ENCODE results near the gene ENSA.
"Not testable (repeated sequence)": the region's sequence is repeated elsewhere in the genome, so short reads cannot be mapped to it uniquely, and the experiment has no call there.

ENSA gene

GRCh38 chr1:150612014-150612345 is 17.4 kb downstream of the ENSA start:
- Histone ChIP-seq H3K4me2 (ENCODE audit: low read depth, low read length, poor library complexity, severe bottlenecking) (no peak overlapping the region), H3K4me1 (ENCODE audit: insufficient read depth, low read length, poor library complexity, severe bottlenecking) (peaks cover 44% of the 10 kb centered on the region), H4K20me1 (ENCODE audit: insufficient read depth, low read length, poor library complexity, severe bottlenecking) (no peaks in the 10 kb centered on the region), H3K9me2 (replicated peaks; ENCODE audit: low read depth, low read length) (no peaks in the 10 kb centered on the region), H3K4me3 (ENCODE audit: low read length, poor library complexity, severe bottlenecking) (no peak overlapping the region), H3F3A (ENCODE audit: low read depth) (peaks cover 12% of the 10 kb centered on the region; the same call in 1 of the 2 replicates), H3K79me2 (ENCODE audit: insufficient read depth, low read length) (no peaks in the 10 kb centered on the region), H2AFZ (ENCODE audit: low read length) (no peak overlapping the region), H3K27me3 (ENCODE audit: insufficient read depth, low read length, poor library complexity, severe bottlenecking) (no peaks in the 10 kb centered on the region), H3K36me3 (ENCODE audit: insufficient read depth, low read length) (no peaks in the 10 kb centered on the region), H3K9me3 (ENCODE audit: insufficient read depth, low read depth, low read length) (no peaks in the 10 kb centered on the region), H3K9ac (ENCODE audit: low read depth, low read length, poor library complexity, severe bottlenecking) (no peak overlapping the region)
- TF ChIP-seq EZH2phosphoT487 (IDR thresholded peaks at IDR 0.05; ENCODE audit: borderline replicate concordance) = no peak

- Histone ChIP-seq H2AFZ (ENCODE audit: low read length) (no peak overlapping the region), H3K27me3 (ENCODE audit: insufficient read depth, low read length, poor library complexity, severe bottlenecking) (no peaks in the 10 kb centered on the region), H3K9me3 (ENCODE audit: insufficient read depth, low read depth, low read length) (no peaks in the 10 kb centered on the region), H3K36me3 (ENCODE audit: insufficient read depth, low read length) (no peaks in the 10 kb centered on the region), H3F3A (ENCODE audit: low read depth) (peaks cover 12% of the 10 kb centered on the region; the same call in 1 of the 2 replicates), H3K4me2 (ENCODE audit: low read depth, low read length, poor library complexity, severe bottlenecking) (no peak overlapping the region), H3K4me3 (ENCODE audit: low read length, poor library complexity, severe bottlenecking) (no peak overlapping the region), H3K9me2 (replicated peaks; ENCODE audit: low read depth, low read length) (no peaks in the 10 kb centered on the region), H3K9ac (ENCODE audit: low read depth, low read length, poor library complexity, severe bottlenecking) (no peak overlapping the region), H4K20me1 (ENCODE audit: insufficient read depth, low read length, poor library complexity, severe bottlenecking) (no peaks in the 10 kb centered on the region), H3K4me1 (ENCODE audit: insufficient read depth, low read length, poor library complexity, severe bottlenecking) (peaks cover 38% of the 10 kb centered on the region), H3K79me2 (ENCODE audit: insufficient read depth, low read length) (no peaks in the 10 kb centered on the region)
- TF ChIP-seq EZH2phosphoT487 (IDR thresholded peaks at IDR 0.05; ENCODE audit: borderline replicate concordance) = no peak
- TF ChIP-seq, protein P1, sequence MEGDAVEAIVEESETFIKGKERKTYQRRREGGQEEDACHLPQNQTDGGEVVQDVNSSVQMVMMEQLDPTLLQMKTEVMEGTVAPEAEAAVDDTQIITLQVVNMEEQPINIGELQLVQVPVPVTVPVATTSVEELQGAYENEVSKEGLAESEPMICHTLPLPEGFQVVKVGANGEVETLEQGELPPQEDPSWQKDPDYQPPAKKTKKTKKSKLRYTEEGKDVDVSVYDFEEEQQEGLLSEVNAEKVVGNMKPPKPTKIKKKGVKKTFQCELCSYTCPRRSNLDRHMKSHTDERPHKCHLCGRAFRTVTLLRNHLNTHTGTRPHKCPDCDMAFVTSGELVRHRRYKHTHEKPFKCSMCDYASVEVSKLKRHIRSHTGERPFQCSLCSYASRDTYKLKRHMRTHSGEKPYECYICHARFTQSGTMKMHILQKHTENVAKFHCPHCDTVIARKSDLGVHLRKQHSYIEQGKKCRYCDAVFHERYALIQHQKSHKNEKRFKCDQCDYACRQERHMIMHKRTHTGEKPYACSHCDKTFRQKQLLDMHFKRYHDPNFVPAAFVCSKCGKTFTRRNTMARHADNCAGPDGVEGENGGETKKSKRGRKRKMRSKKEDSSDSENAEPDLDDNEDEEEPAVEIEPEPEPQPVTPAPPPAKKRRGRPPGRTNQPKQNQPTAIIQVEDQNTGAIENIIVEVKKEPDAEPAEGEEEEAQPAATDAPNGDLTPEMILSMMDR (conservative IDR thresholded peaks at IDR 0.05; ENCODE audit: low read length) = no peak
Measured at GRCh38 chr1:150610576-150610975, 18.8 kb downstream of the ENSA start.

- Histone ChIP-seq H3K27me3 (ENCODE audit: insufficient read depth, low read length, poor library complexity, severe bottlenecking) (no peaks in the 10 kb centered on the region), H3K4me2 (ENCODE audit: low read depth, low read length, poor library complexity, severe bottlenecking) (no peak overlapping the region), H3K4me3 (ENCODE audit: low read length, poor library complexity, severe bottlenecking) (no peak overlapping the region), H2AFZ (ENCODE audit: low read length) (no peak overlapping the region), H3K9me2 (replicated peaks; ENCODE audit: low read depth, low read length) (no peaks in the 10 kb centered on the region), H3K4me1 (ENCODE audit: insufficient read depth, low read length, poor library complexity, severe bottlenecking) (peaks cover 31% of the 10 kb centered on the region), H3F3A (ENCODE audit: low read depth) (peaks cover 12% of the 10 kb centered on the region; the same call in 1 of the 2 replicates), H3K9me3 (ENCODE audit: insufficient read depth, low read depth, low read length) (no peaks in the 10 kb centered on the region), H3K36me3 (ENCODE audit: insufficient read depth, low read length) (no peaks in the 10 kb centered on the region), H4K20me1 (ENCODE audit: insufficient read depth, low read length, poor library complexity, severe bottlenecking) (no peaks in the 10 kb centered on the region), H3K79me2 (ENCODE audit: insufficient read depth, low read length) (no peaks in the 10 kb centered on the region), H3K9ac (ENCODE audit: low read depth, low read length, poor library complexity, severe bottlenecking) (no peak overlapping the region)
- no peak for TF ChIP-seq EZH2phosphoT487 (IDR thresholded peaks at IDR 0.05; ENCODE audit: borderline replicate concordance)
- TF ChIP-seq, protein P1 (conservative IDR thresholded peaks at IDR 0.05; ENCODE audit: low read length) = no peak
Measured at GRCh38 chr1:150609732-150610131, 19.7 kb downstream of the ENSA start.

GRCh38 chr1:150606463-150607142 is 22.8 kb downstream of the ENSA start:
- no peaks in the 10 kb centered on the region for H3K79me2 ChIP-seq (ENCODE audit: insufficient read depth, low read length)
- H2AFZ ChIP-seq (ENCODE audit: low read length) = no peak overlapping the region
- H3K9ac ChIP-seq (ENCODE audit: low read depth, low read length, poor library complexity, severe bottlenecking) = no peak overlapping the region
- peaks cover 6% of the 10 kb centered on the region for H3K4me1 ChIP-seq (ENCODE audit: insufficient read depth, low read length, poor library complexity, severe bottlenecking)
- H3K9me3 ChIP-seq (ENCODE audit: insufficient read depth, low read depth, low read length) = no peaks in the 10 kb centered on the region
- no peaks in the 10 kb centered on the region for H3K27me3 ChIP-seq (ENCODE audit: insufficient read depth, low read length, poor library complexity, severe bottlenecking)
- no peaks in the 10 kb centered on the region for H3F3A ChIP-seq (ENCODE audit: low read depth)
- H3K9me2 ChIP-seq (replicated peaks; ENCODE audit: low read depth, low read length) = no peaks in the 10 kb centered on the region
- no peaks in the 10 kb centered on the region for H3K36me3 ChIP-seq (ENCODE audit: insufficient read depth, low read length)
- H4K20me1 ChIP-seq (ENCODE audit: insufficient read depth, low read length, poor library complexity, severe bottlenecking) = no peaks in the 10 kb centered on the region
- TF ChIP-seq EZH2phosphoT487 (IDR thresholded peaks at IDR 0.05; ENCODE audit: borderline replicate concordance) = no peak
- TF ChIP-seq, protein P1 (conservative IDR thresholded peaks at IDR 0.05; ENCODE audit: low read length) = no peak
- no peak overlapping the region for H3K4me2 ChIP-seq (ENCODE audit: low read depth, low read length, poor library complexity, severe bottlenecking)
- H3K4me3 ChIP-seq (ENCODE audit: low read length, poor library complexity, severe bottlenecking) = no peak overlapping the region

DNA sequence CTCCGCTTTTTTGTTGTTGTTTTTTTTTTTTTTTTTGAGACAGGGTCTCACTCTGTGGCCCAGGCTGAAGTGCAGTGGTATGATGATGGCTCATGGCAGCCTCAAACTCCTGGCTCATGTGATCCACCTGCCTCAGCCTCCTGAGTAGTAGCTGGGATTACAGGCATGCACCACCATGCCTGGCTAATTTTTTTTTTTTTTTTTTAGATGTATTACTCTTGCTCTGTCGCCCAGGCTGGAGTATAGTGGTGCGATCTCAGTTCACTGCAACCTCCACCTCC is 24.0 kb downstream of the ENSA start:
- not testable (repeated sequence) for H3K36me3 ChIP-seq (ENCODE audit: insufficient read depth, low read length); H3K9me3 ChIP-seq (ENCODE audit: insufficient read depth, low read depth, low read length); H3K9me2 ChIP-seq (replicated peaks; ENCODE audit: low read depth, low read length); H3F3A ChIP-seq (ENCODE audit: low read depth); H3K4me3 ChIP-seq (ENCODE audit: low read length, poor library complexity, severe bottlenecking); H3K4me1 ChIP-seq (ENCODE audit: insufficient read depth, low read length, poor library complexity, severe bottlenecking); H4K20me1 ChIP-seq (ENCODE audit: insufficient read depth, low read length, poor library complexity, severe bottlenecking); H3K4me2 ChIP-seq (ENCODE audit: low read depth, low read length, poor library complexity, severe bottlenecking); H3K9ac ChIP-seq (ENCODE audit: low read depth, low read length, poor library complexity, severe bottlenecking); H3K79me2 ChIP-seq (ENCODE audit: insufficient read depth, low read length); H3K27me3 ChIP-seq (ENCODE audit: insufficient read depth, low read length, poor library complexity, severe bottlenecking); H2AFZ ChIP-seq (ENCODE audit: low read length)

Data from Loucy (cell line).